NK-92 (cell line): ENCODE results near the gene UQCRC1.

Source experiments
- DNase-seq: peaks from one replicate; lab custom pipeline; 2025; ENCODE audit not compliant: unreplicated experiment; lab: John Stamatoyannopoulos, UW

The UQCRC1 gene

DNA sequence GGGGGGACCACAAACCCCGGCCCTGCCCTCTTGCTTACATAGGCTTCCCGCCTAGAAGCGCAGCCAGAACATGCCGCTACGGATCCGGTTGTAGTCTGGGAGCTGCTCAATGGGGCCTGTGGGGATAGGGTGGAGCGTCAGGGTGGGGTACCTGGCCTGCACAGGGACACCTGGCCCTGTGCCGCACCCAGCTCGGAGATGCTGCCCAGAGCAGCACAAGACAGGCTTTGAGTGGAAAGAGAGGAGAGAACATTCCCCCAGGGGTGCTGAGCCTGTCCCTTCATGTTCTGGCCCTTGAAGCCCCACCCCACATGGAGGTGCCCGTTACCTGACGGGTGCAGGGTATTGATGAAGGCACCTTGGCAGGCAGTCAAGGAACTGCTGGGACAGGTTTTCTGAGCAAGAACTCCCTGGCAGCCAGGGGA, 10.4 kb downstream of the UQCRC1 start:
- no peak for DNase-seq

DNA sequence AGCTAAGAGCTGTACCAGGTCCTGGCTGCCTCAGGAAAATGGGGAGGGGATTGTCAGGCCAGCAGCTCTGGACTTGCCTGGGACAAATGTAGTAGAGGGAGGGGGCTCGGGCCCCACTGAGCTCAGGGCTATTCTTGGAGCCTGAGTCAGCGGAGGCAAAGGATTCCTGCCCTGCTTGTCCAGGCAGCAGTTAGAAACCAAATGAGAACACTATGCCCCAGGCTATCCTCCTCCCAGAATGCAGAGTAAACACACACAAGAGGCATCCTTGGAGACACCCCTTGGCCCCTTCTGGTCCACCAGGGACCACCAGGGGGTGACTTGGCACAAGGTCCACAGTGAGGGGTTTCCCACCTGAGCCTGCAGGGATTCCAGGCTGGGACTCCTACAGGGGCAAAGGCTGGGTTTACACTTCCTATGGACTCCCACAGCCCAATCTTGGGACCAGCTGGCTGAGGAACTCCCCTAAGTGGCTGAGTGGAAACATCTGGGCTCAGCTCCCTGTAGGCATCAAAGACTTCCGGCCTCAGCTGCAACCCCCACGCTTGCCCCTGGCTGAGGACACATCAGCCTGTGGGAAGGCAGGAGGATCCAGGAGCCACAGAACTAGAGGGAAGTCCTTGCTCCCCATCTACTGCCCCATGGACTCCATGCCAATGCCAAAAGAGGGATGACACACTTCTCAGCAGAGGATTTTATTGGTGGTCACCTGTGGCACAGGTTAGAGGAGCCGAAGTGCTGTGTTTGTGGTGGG, 10.9 kb downstream of the UQCRC1 start:
- DNase-seq, result no peak

DNA sequence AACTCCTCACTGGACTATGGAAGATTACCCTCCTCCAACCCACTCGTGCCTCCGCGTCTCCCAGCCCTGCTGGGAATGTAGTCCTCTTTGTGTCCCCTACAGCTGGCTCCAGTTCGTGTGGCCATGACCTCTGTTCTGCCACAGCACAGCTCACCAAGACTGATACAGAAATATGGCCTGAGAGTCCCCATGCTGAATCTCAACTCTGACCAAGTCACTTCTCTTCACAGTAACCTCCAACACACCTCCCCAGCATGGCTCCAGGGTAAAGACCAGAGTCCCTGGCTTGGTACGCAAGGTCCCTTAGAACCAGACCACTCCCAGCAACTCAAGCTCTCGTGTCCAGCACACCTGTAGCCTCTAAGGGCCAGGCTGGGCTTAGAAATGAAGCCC, 12.0 kb downstream of the UQCRC1 start:
- DNase-seq, result no peak

DNA sequence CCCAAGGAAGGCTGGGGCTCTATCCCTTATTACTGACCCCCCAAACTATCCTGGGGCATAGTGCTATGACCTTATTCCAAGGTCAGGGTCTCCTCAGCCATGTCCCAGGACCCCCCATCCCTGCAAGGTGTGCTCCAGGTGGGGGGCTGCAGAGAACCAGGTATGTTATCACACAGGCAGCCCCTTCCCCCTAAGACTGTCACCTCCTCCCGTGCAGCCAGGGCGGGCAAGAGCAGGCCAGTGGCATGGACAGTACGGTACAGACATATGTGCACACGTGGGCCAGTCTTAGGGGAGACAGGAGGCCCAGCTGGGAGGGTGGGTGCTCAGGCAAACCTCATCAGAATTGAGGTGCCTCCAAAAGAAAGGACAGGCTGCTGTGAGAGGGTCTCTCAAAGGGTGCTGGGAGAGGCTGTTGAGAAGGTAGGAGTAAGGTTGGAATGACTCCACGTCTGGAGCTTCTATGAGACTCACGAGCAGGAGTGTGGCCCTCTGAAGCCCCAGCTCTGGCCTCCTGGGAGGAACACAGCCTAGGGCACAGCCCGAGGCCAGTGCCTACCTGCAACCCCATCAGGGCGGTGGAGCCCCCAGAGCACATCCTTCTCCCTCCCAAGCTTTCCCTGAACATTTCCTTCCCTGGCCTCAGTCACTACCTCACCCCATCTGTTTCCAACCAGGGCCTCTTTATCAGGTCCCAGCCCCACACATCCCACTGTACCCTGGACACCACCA, 12.6 kb downstream of the UQCRC1 start:
- DNase-seq, result no peak

DNA sequence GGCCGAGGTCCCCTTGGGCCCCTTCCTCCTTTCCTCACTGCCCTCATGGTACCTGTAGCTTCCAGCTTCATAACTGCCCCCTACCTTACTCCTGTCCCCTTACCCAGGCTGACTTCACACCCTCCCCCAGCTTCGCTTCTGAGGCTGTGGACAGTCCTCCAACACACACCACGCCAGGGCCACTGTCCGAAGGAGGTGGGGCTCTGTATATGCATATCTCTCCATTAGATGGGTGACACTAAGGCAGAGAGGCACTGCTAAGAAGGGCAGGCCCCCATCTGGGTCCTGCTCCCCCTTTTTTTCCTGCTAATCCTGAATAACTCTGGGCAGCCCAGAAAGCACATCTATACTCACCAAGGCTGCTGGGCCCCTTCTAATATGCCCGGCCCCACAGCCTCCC, 13.3 kb downstream of the UQCRC1 start:
- DNase-seq, result no peak

DNA sequence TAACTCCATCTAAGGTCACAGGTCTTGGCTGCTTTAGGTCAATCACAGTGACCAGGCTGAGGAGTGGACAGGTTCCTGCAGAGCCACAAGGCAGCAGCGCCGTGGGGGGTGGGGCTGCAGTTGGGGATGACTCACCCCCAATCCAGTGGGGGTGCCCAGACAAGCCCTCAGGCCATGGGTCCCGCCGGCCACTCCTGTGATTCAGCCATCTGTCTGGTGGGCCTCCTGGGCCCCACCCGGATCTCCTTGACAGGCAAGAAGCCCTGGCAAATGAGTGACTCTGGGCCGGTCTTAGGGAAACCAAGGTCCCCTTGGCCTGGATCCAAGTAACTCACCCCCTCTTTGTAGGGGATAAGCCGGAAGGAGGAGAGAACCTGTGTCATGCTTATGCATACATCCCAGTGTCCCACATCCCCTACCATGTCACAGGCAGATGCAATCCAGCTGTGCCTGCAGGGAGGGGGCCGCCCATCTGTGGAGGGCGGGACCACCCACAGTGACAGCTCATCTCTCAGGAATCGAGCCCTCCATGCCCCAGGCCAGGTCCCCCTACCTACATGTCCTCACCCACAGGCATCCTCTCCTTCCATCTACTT, 13.8 kb downstream of the UQCRC1 start:
- no peak for DNase-seq

DNA sequence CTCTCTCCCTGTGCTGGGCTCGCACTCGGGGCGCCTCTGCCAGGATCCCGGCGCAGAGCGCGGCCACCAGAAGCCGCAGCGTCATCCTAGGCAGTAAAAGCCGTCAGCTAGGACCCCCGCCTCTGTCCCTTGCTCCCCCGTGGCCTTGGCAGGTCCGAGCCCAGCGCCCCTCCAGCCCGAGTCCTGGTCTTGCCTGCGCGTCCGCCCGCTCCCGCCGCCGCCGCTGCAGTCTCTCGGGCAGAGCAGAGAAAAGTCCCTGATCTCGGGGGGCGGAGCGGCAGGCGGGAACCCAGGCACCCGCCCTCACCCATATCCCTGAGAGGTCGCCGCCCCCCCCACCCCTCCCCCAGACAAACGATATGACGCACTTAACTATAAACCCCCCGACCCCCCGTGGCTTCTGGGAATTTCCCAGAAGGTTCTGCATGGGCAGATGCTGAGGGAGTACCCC, 14.3 kb downstream of the UQCRC1 start, which contains the start of gene COL7A1:
Gene COL7A1, minus strand, starts transcription at position 255 of the 451 bp plus-strand sequence. Its CDS starts 170 bp downstream, at position 85.
- no peak for DNase-seq

DNA sequence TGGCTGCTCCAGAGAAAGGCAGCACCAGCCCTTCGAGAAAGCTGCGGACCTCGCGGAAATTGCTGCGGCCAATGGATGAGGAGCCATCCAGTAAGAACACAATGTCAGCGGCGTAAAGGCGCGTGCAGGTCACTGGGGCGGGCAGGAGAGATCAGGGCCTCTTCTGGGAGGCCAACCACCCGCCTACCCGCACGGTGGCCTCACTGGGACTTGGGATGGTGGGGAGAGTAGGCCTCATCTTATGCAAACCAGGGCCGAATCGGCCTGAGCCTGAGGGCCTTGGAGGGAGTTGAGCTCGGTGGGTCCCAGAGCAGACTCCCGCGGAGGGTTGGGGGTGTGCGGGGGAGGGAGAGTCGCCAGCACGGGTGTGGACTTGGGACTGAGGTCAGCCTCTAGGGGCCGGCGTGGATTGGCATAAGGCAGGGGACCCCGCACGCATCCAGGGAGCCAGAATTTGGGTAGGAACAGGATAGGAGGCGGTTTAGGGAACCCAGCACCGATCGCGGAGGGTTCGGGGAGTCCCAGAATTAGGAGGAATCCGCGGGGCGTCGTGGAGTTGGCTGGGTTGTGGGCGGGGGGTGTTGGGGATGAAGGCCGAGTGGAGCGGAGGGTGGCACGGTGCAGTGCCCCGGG, 14.9 kb downstream of the UQCRC1 start:
- DNase-seq, result no peak

DNA sequence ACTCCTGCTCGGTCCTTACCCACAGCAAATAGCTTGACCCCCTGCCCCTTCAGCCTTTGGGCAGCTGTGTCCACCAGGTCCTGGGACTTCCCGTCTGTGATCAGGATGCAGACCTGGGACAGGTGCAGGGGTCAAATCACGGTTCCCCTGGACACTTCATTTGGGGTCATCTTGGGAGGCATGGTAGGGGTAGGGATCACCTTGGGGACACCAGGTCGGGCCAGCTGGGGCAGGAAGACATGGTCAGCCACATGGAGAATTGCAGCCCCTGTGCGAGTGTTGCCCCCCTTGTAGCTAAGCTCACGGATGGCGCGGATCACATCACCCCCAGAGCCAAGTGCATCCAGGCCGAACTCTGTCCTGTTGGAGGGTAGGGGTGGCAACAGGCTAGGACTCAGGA, 16.1 kb downstream of the UQCRC1 start:
- DNase-seq, result no peak

DNA sequence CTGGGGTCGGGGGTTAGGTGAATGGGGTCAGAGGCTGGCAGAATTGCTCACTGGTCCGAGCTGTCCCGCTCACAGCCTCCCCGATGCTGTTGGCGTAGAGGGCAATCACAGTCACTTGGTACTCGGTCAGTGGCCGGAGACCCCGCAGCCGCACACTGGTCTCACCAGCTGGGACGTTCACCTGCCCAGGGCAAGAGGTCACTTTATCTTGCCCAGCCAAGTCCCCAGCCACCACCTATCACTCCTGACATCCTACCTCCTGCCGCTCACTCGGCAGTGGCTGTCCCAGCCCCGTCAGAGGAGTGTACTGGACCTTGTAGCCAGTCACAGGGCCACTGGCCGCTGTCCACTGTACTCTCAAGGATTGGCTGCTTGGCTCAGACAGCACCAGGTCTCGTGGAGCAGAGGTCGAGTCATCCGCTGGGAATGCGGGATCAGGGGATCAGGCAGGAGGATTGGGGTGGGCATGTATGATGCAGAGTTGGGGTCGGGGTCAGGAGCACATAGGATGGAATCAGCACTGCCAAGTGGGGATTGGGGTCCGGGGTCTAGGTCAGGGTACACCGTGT, 16.8 kb downstream of the UQCRC1 start:
- DNase-seq, result no peak

DNA sequence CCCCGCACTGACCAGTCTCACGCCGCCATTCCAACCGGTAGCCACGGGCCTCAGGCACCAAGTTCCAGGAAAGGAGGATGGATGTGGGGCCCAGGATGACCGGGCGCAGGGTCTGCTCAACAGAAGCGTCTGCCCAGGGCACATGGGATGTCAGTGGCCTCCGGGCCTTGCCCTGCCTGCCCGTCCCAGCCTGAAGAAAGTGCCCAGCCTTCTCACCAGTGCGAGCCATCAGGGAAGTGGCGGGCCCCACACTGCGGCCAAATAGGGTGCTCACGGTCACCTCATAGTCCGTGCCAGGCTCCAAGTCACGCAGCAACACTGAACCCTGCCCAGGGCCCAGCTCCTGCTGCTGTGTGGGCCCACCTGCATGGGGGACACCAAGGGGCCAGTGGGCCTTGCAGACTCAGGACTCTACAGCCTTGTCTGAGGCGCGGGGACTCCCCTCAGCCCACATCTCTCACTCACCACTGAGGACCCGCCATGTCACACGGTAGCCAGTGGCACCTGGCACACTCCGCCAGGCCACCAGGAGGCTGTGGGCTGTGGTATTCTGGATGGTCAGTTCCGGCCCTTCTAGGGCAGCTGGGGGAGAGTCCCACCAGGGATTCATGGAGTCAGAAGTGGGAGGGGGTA, 17.4 kb downstream of the UQCRC1 start:
- DNase-seq, result no peak

DNA sequence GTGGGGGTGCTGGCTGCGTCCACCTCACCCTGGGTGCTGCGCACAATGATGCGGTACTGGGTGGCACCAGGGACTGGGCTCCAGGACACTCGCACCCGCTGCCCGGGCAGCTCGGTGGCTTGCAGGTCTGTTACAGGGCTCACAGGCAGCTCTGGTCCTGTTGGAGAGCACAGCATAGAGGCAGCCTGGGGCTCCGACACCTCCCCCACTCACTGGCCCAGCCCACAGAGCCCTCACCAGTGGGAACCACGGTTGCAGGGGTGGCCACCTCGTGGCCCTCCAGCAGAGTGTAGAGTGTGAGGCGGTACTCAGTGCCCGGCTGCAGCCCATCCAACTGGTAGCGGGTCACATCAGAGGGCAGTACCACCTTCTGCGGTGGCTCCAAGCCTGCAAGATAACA, 18.0 kb downstream of the UQCRC1 start:
- DNase-seq, result no peak

DNA sequence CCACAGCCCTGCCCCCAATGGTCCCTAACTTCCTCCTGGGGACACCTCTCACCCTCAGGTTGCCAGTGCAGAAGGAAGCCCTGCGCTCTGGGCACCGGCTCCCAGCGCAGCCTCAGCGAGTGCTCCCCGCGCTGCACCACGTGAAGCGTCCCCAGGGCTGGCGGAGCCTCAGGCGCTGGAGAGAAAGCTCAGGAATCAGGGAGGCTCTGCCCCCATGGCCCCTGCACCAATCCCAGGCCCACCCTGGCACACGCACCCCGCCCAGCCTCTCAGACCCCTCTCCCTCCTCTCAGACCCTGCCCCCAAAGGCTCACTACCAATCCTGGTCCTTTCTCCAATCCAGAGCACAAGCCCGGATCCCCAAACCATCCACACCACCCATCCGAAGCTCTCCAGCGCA, 21.2 kb downstream of the UQCRC1 start:
- no peak for DNase-seq

DNA sequence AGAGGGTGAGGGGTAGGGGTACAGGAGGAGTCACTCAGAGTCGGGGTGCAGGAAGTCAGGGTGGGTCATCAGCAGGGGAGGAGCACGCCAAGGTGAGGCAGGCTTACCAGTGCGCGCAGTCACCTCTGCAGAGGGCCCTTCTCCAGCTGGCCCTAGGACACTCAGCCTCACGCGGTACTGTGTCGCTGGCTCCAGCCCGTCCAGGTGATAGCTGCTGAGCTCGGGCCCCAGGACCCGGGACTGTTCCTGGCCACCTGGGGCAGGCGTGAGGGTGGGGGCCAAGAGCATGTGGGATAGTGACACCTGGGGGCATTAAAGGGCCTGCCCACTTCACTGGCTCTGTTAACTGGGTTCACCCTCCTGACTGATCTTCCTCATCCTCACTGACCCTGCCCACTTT, 21.8 kb downstream of the UQCRC1 start:
- no peak for DNase-seq

DNA sequence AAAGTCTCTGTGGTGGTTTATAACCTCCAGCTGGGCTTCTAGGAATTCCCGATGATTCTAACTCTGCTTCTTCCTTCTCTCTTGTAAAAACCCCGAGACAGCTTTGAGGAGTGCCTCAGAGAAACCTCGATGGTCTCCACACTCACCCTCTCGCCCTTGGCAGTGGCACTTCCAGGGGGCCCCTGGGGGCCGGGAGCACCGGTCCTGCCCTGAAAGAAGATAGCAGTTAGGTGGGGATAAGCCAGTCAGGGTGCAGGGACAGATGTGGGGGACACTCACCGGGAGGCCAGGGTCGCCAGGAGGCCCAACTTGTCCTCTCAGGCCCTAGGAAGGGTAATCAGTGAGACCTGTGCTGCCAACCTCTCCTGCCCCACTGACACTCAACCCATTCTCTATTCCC, 24.0 kb downstream of the UQCRC1 start:
- no peak for DNase-seq

DNA sequence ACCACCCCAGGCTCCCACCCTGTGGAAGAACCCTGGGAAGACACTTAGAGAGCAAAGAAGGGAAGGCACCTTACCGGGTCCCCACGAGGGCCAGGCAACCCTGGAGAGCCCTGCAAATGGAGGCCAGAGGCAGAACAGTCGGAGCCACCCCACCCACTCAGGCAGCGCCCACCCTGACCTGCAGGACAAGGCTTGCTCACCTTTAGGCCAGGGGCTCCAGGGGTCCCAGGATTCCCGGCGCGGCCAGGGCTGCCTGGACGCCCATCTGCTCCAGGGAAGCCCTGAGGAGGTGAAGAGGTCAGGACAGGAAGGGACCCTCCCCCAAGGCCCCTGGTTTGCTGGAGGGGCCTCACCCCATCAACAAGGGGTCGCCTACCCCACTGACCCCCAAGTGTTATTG, 24.6 kb downstream of the UQCRC1 start:
- no peak for DNase-seq

DNA sequence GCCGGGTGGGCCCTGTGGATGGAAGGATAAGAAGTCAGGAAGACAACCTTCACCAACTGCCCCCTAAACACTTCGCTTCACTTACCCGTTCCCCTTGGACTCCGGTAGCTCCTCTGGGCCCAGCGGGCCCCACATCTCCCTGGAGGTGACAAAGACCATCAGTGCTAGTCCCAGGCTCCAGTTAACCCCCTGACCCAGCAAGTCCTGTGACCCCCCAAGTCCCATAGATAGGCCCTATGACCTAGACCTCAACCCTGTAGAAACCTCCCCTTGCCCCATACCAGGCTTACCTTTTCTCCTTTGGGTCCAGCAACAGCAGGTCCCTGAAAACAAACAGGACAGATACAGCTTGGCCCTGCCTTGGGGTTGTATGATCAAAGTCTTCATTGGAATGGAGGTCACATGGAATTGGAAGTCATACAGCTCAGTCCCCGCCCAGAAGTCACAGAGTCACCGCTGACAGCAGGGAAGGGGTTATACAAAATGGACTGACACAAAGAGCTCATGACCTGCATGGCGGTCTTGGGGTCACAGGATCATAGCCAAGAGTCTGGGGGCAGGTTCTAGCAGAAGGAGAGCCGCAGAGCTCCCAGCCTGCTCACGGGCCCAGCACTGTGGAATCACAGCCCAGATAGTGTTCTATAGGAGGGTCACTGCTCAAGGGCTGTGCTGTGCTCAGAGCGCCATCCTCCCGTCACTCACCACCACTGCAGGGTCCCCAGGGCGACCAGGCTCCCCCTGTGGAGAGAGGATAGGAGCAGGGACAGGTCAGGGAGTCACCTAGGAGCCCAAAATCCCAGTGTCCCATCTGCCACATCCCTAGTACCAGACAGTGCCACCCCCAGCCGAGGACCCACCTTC, 27.6 kb downstream of the UQCRC1 start:
- no peak for DNase-seq

DNA sequence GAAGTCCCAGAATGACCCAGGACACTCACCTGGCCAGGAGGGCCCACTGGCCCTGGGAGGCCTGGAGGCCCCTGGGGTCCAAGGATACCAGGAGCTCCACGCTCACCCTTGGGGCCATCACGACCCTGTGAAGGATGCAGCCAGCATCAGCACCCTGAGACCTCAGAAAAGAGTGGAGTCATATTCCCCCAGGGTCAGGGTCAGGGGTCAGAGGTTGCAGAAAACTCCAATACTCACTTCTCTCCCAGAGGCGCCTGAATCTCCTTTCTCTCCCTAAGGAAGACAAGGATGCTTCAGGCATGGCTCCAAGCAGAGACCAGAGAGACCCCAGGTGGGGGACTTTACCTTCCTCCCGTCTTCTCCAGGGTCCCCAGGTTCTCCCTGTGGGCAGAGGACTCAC, 32.8 kb downstream of the UQCRC1 start:
- no peak for DNase-seq

DNA sequence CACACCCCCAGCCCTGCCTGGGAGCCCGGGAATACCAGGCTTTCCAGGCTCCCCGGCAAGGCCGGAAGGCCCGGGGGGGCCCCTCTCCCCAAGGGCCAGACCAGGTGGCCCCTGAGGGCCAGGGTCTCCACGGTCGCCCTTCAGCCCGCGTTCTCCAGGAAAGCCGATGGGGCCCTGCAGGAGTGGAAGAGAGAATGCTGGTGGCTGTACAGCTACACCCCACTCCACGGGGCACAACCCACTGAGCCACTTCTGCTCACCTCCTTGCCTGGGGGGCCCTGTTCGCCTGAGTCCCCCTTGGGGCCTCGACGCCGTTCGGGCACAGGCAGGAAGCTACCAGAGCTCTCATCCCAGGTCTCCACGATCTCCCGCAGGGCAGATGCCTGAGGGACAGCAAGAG, 34.1 kb downstream of the UQCRC1 start:
- no peak for DNase-seq
